Measurements from ENCODE around the gene CELF1. TPM values are rescaled to one million over a fixed set of nuclear protein-coding genes. Genes with fewer than 3 reads are reported as not detected.

Gene CELF1
- total and polyA plus RNA-seq, 7 experiments from 2014 or later, result 41.1 to 148 (median 117) TPM

- Mint-ChIP-seq H3K36me3 (peaks cover 0 to 8% (median 0%) of the 10 kb centered on the region in 5 donors), H3K27me3 (no peaks in the 10 kb centered on the region), H3K9me3 (no peaks in the 10 kb centered on the region), H3K4me1 (peaks cover 45 to 96% (median 80%) of the 10 kb centered on the region in 7 donors), H3K4me3 (peak overlapping the region in 3 of 10 donors; percentile 30 to 55 (median 37)), H3K27ac (peak overlapping the region in 2 of 9 donors; percentile 55 to 56)
- intact Hi-C loops (cut with micrococcal nuclease), result no loop called here
- no peaks in the 10 kb centered on the region for H3K27me3 ChIP-seq (ENCODE audit: control insufficient read depth in 2 of 2, insufficient read depth in 2 of 2, low read length in 2 of 2)
- no peaks in the 10 kb centered on the region for H3K36me3 ChIP-seq (ENCODE audit: control insufficient read depth in 2 of 3, insufficient read depth in 3 of 3, low read length in 3 of 3)
- no peak for ATAC-seq
- ChIA-PET CTCF (interaction anchor here (0.7 kb wide), 1 partner anchor 442 kb away, joined by 4 read pairs; no protein-coding TSS in a partner anchor), POLR2A (interaction anchor here (1.6 kb wide), 1 partner anchor 36 kb away, joined by 4 read pairs; the partner anchor contains the start of gene CELF1)
- peaks cover 27 to 33% of the 10 kb centered on the region in 2 donors for H3K4me1 ChIP-seq (ENCODE audit: control insufficient read depth in 2 of 2, insufficient read depth in 2 of 2, low read length in 2 of 2)
- H3K9me3 ChIP-seq (ENCODE audit: control insufficient read depth in 2 of 3, low read length in 3 of 3), result no peaks in the 10 kb centered on the region
- no peak for DNase-seq
- no peak overlapping the region for H3K4me3 ChIP-seq (ENCODE audit: low read length)
- no peak overlapping the region for H3K27ac ChIP-seq (ENCODE audit: low read depth, low read length)
Measured at GRCh38 chr11:47516155-47516554, 36.8 kb downstream of the CELF1 start.

- Histone ChIP-seq H3K36me3 (ENCODE audit: control insufficient read depth in 2 of 3, insufficient read depth in 3 of 3, low read length in 3 of 3) (no peaks in the 10 kb centered on the region), H3K4me3 (ENCODE audit: low read length) (no peak overlapping the region), H3K27ac (ENCODE audit: low read depth, low read length) (no peak overlapping the region), H3K27me3 (ENCODE audit: control insufficient read depth in 2 of 2, insufficient read depth in 2 of 2, low read length in 2 of 2) (no peaks in the 10 kb centered on the region), H3K4me1 (ENCODE audit: control insufficient read depth in 2 of 2, insufficient read depth in 2 of 2, low read length in 2 of 2) (peaks cover 27 to 41% of the 10 kb centered on the region in 2 donors), H3K9me3 (ENCODE audit: control insufficient read depth in 2 of 3, low read length in 3 of 3) (no peaks in the 10 kb centered on the region)
- intact Hi-C loops (cut with micrococcal nuclease), result loop anchor here in 1 of 2 donors (5.0 kb wide), 1 partner anchor 37 kb away; the partner anchor contains the start of gene CELF1
- Mint-ChIP-seq H3K27me3 (no peaks in the 10 kb centered on the region), H3K36me3 (peaks cover 0 to 9% (median 0%) of the 10 kb centered on the region in 5 donors), H3K27ac (peak overlapping the region; percentile 60 to 94 (median 82)), H3K4me3 (peak overlapping the region; percentile 30 to 71 (median 66)), H3K9me3 (no peaks in the 10 kb centered on the region), H3K4me1 (peaks cover 52 to 98% (median 82%) of the 10 kb centered on the region in 7 donors)
- POLR2A ChIA-PET, result interaction anchor here (0.6 to 1.6 kb wide), 2 partner anchors 37 to 333 kb away, joined by 3 to 4 read pairs; partner anchors contain the start of genes CELF1 and NUP160
- CTCF ChIA-PET, result no interaction called here
- DNase-seq (peak in 1 of 9 donors; percentile 41), ATAC-seq (peak; percentile 76)
Measured at GRCh38 chr11:47514825-47515647, 37.9 kb downstream of the CELF1 start.

GRCh38 chr11:47512701-47513100 is 40.2 kb downstream of the CELF1 start:
- Mint-ChIP-seq H3K27ac (peak overlapping the region in 5 of 9 donors; percentile 48 to 83 (median 71)), H3K4me1 (peaks cover 54 to 98% (median 85%) of the 10 kb centered on the region in 7 donors), H3K36me3 (peaks cover 0 to 10% (median 0%) of the 10 kb centered on the region in 5 donors), H3K27me3 (no peaks in the 10 kb centered on the region), H3K9me3 (no peaks in the 10 kb centered on the region), H3K4me3 (peak overlapping the region in 2 of 10 donors; percentile 15 to 29)
- intact Hi-C loops (cut with micrococcal nuclease), result loop anchor here in 1 of 2 donors (5.0 kb wide), 1 partner anchor 40 kb away; the partner anchor contains the start of gene CELF1
- CTCF ChIA-PET, result interaction anchor here (0.6 kb wide), 1 partner anchor 300 kb away, joined by 4 read pairs; no protein-coding TSS in a partner anchor
- Histone ChIP-seq H3K4me3 (ENCODE audit: low read length) (no peak overlapping the region), H3K4me1 (ENCODE audit: control insufficient read depth in 2 of 2, insufficient read depth in 2 of 2, low read length in 2 of 2) (peaks cover 28 to 49% of the 10 kb centered on the region in 2 donors), H3K36me3 (ENCODE audit: control insufficient read depth in 2 of 3, insufficient read depth in 3 of 3, low read length in 3 of 3) (no peaks in the 10 kb centered on the region), H3K27ac (ENCODE audit: low read depth, low read length) (peak overlapping the region; percentile 33), H3K9me3 (ENCODE audit: control insufficient read depth in 2 of 3, low read length in 3 of 3) (no peaks in the 10 kb centered on the region), H3K27me3 (ENCODE audit: control insufficient read depth in 2 of 2, insufficient read depth in 2 of 2, low read length in 2 of 2) (no peaks in the 10 kb centered on the region)
- DNase-seq (no peak), ATAC-seq (no peak)
- POLR2A ChIA-PET, result interaction anchor here (0.6 to 0.9 kb wide), 2 partner anchors 53 to 567 kb away, joined by 3 read pairs; partner anchors contain the start of gene PTPMT1

- ATAC-seq, result no peak
- Mint-ChIP-seq H3K27ac (peak overlapping the region in 7 of 9 donors; percentile 27 to 82 (median 58)), H3K9me3 (no peaks in the 10 kb centered on the region), H3K36me3 (peaks cover 0 to 10% (median 0%) of the 10 kb centered on the region in 5 donors), H3K4me3 (peak overlapping the region in 2 of 10 donors; percentile 18 to 24), H3K27me3 (no peaks in the 10 kb centered on the region), H3K4me1 (peaks cover 58 to 98% (median 86%) of the 10 kb centered on the region in 7 donors)
- no peak for DNase-seq
- POLR2A ChIA-PET, result interaction anchor here (0.6 kb wide), 1 partner anchor 40 kb away, joined by 3 read pairs; no protein-coding TSS in a partner anchor
- H3K27ac ChIP-seq (ENCODE audit: low read depth, low read length), result peak overlapping the region; percentile 44
- H3K4me3 ChIP-seq (ENCODE audit: low read length), result no peak overlapping the region
- H3K9me3 ChIP-seq (ENCODE audit: control insufficient read depth in 2 of 3, low read length in 3 of 3), result no peaks in the 10 kb centered on the region
- H3K36me3 ChIP-seq (ENCODE audit: control insufficient read depth in 2 of 3, insufficient read depth in 3 of 3, low read length in 3 of 3), result no peaks in the 10 kb centered on the region
- peaks cover 28 to 52% of the 10 kb centered on the region in 2 donors for H3K4me1 ChIP-seq (ENCODE audit: control insufficient read depth in 2 of 2, insufficient read depth in 2 of 2, low read length in 2 of 2)
- no peaks in the 10 kb centered on the region for H3K27me3 ChIP-seq (ENCODE audit: control insufficient read depth in 2 of 2, insufficient read depth in 2 of 2, low read length in 2 of 2)
- intact Hi-C loops (cut with micrococcal nuclease), result loop anchor here in 1 of 2 donors (5.0 kb wide), 1 partner anchor 40 kb away; the partner anchor contains the start of gene CELF1
- CTCF ChIA-PET, result interaction anchor here (0.6 kb wide), 1 partner anchor 300 kb away, joined by 4 read pairs; no protein-coding TSS in a partner anchor
Measured at GRCh38 chr11:47511917-47512316, 41.0 kb downstream of the CELF1 start.

- POLR2A ChIA-PET, result interaction anchor here (1.2 kb wide), 1 partner anchor 12 kb away, joined by 3 read pairs; no protein-coding TSS in a partner anchor
- Mint-ChIP-seq H3K27me3 (no peaks in the 10 kb centered on the region), H3K4me1 (peaks cover 58 to 92% (median 82%) of the 10 kb centered on the region in 7 donors), H3K4me3 (peak overlapping the region in 6 of 10 donors; percentile 22 to 57 (median 25)), H3K36me3 (peaks cover 0 to 11% (median 0%) of the 10 kb centered on the region in 5 donors), H3K27ac (peak overlapping the region in 8 of 9 donors; percentile 24 to 77 (median 66)), H3K9me3 (no peaks in the 10 kb centered on the region)
- Histone ChIP-seq H3K4me3 (ENCODE audit: low read length) (no peak overlapping the region), H3K36me3 (ENCODE audit: control insufficient read depth in 2 of 3, insufficient read depth in 3 of 3, low read length in 3 of 3) (no peaks in the 10 kb centered on the region), H3K9me3 (ENCODE audit: control insufficient read depth in 2 of 3, low read length in 3 of 3) (no peaks in the 10 kb centered on the region), H3K4me1 (ENCODE audit: control insufficient read depth in 2 of 2, insufficient read depth in 2 of 2, low read length in 2 of 2) (peaks cover 24 to 44% of the 10 kb centered on the region in 2 donors), H3K27ac (ENCODE audit: low read depth, low read length) (no peak overlapping the region), H3K27me3 (ENCODE audit: control insufficient read depth in 2 of 2, insufficient read depth in 2 of 2, low read length in 2 of 2) (no peaks in the 10 kb centered on the region)
- ATAC-seq (no peak), DNase-seq (no peak)
- CTCF ChIA-PET, result interaction anchor here (0.8 kb wide), 1 partner anchor 8 kb away, joined by 5 read pairs; no protein-coding TSS in a partner anchor
- intact Hi-C loops (cut with micrococcal nuclease), result loop anchor here in 1 of 2 donors (5.0 kb wide), 1 partner anchor 42 kb away; the partner anchor contains the start of gene CELF1
Measured at GRCh38 chr11:47510209-47510608, 42.7 kb downstream of the CELF1 start.

GRCh38 chr11:47509077-47509536 is 43.8 kb downstream of the CELF1 start:
- ATAC-seq, result peak; percentile 46
- CTCF ChIA-PET, result interaction anchor here (0.6 to 1.2 kb wide), 3 partner anchors 27 to 475 kb away, joined by 3 to 5 read pairs (median 3); no protein-coding TSS in a partner anchor

More at GRCh38 chr11:47509077-47509536, 43.8 kb downstream of the CELF1 start:
- no peaks in the 10 kb centered on the region for H3K9me3 Mint-ChIP-seq
- no peak overlapping the region for H3K4me3 ChIP-seq (ENCODE audit: low read length)
- H3K27ac Mint-ChIP-seq, result peak overlapping the region; percentile 63 to 87 (median 82)
- POLR2A ChIA-PET, result interaction anchor here (0.9 kb wide), 1 partner anchor 11 kb away, joined by 3 read pairs; no protein-coding TSS in a partner anchor
- no peaks in the 10 kb centered on the region for H3K36me3 ChIP-seq (ENCODE audit: control insufficient read depth in 2 of 3, insufficient read depth in 3 of 3, low read length in 3 of 3)
- peaks cover 50 to 88% (median 76%) of the 10 kb centered on the region in 7 donors for H3K4me1 Mint-ChIP-seq
- intact Hi-C loops (cut with micrococcal nuclease), result loop anchor here (2.0 to 10.0 kb wide), 4 partner anchors 14 to 106 kb away; partner anchors contain the start of gene CELF1 (in 1 of the 2)
- H3K27me3 Mint-ChIP-seq, result no peaks in the 10 kb centered on the region
- H3K9me3 ChIP-seq (ENCODE audit: control insufficient read depth in 2 of 3, low read length in 3 of 3), result no peaks in the 10 kb centered on the region
- peaks cover 14 to 37% of the 10 kb centered on the region in 2 donors for H3K4me1 ChIP-seq (ENCODE audit: control insufficient read depth in 2 of 2, insufficient read depth in 2 of 2, low read length in 2 of 2)
- peaks cover 0 to 11% (median 0%) of the 10 kb centered on the region in 5 donors for H3K36me3 Mint-ChIP-seq
- peak overlapping the region in 9 of 10 donors; percentile 18 to 67 (median 58) for H3K4me3 Mint-ChIP-seq
- H3K27me3 ChIP-seq (ENCODE audit: control insufficient read depth in 2 of 2, insufficient read depth in 2 of 2, low read length in 2 of 2), result no peaks in the 10 kb centered on the region
- DNase-seq, result peak in 4 of 9 donors; percentile 3 to 28 (median 22)
- H3K27ac ChIP-seq (ENCODE audit: low read depth, low read length), result peak overlapping the region; percentile 33
